GM18502 (cell line): ENCODE measurements around the gene SAT2.
"Not testable (repeated sequence)": the region's sequence is repeated elsewhere in the genome, so short reads cannot be mapped to it uniquely, and the experiment has no call there.

Experiments used
- ATAC-seq: cut with Tn5 transposase; IDR thresholded peaks from one replicate; pipeline ENCODE4 v1.9.1; 2021; ENCODE audit warnings: mild to moderate bottlenecking; ENCODE audit not compliant: unreplicated experiment, poor library complexity

SAT2 gene

GRCh38 chr17:7636163-7636562 lies 8.5 kb upstream of the SAT2 start:
- no peak for ATAC-seq

DNA sequence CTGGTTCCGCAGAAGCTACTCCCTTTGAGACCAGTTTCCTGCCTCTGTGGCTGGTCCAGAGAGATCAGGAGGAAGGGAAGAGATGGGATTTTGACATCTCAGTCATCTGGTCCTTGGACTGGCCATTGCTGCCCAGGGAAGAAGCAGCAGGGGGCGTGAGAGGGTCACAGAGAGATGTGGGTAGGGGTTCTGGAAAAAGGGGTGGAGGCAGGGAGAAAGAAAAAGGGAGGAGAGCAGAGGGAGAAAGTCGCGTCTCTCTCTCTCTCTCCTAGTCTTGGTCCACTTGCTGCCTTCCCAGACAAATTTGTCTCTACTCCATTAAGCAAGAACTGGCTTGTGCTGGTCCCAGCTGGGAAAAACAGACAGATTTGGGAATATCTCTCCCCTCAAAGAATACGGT lies 6.8 kb upstream of the SAT2 start:
- ATAC-seq, result no peak

GRCh38 chr17:7633093-7633492 lies 5.5 kb upstream of the SAT2 start:
- no peak for ATAC-seq

- ATAC-seq, result no peak
These were observed 4.9 kb upstream of the SAT2 start for GRCh38 chr17:7632492-7632894.

DNA sequence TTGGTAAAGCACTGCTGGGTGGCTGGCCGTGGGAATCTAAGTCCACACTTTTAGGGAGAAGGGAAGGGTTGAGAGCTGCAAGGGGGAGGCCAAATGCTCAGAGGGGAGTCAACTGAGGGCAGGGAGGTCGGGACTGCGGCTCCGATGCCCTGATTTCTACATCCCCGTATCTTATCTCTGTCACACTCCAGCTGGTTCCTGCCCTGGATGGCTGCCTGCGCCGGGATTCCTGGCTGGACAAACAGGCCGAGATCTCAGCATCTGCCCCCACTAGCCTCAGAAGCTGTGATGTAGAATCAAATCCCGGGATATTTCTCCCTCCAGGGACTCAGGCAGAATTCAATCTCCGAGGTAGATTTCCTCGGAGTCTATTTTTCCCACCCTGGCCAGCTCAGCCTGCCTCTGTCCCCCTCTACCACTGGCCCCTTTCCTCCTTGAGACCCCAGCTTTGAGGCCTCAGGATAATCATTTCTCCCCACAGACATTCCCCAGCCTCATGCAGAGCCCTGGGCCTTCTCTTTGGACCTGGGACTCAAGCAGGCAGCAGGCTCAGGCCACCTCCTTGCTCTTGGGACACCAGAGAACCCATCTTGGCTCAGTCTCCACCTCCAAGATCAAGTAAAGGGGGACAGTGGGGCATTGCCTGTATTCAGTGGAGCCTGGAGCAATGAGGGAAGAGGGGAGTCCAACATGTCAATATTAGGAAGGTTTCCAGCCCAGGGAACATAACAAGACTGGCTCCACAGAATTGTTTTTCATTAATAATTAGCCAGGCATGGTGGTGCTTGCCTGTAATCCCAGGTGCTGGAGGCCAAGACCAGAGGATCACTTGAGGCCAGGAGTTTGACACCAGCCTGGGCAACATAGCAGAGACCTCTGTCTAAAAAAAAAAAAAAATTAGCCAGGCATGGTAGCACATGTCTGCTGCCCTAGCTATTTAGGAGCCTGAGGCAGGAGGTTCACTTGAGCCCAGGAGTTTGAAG lies 4.1 kb upstream of the SAT2 start:
- ATAC-seq, result no peak

GRCh38 chr17:7629939-7630571 lies 2.4 kb upstream of the SAT2 start, which contains the start of gene SHBG:
Gene SHBG, plus strand, starts transcription at chr17:7630135. Its CDS starts 38 bp downstream, at chr17:7630173.
- no peak for ATAC-seq

GRCh38 chr17:7626956-7627249 lies 718 bp downstream of the SAT2 start:
- ATAC-seq, result no peak

GRCh38 chr17:7626307-7626706 lies 1.3 kb downstream of the SAT2 start:
- no peak for ATAC-seq

- ATAC-seq, result not testable (repeated sequence)
These were observed 1.9 kb downstream of the SAT2 start for GRCh38 chr17:7625749-7626148.

GRCh38 chr17:7623661-7624060 lies 4.0 kb downstream of the SAT2 start:
- no peak for ATAC-seq

GRCh38 chr17:7620835-7621234 lies 6.8 kb downstream of the SAT2 start:
- no peak for ATAC-seq

- no peak for ATAC-seq
These were observed 9.0 kb downstream of the SAT2 start for GRCh38 chr17:7618608-7619007.

DNA sequence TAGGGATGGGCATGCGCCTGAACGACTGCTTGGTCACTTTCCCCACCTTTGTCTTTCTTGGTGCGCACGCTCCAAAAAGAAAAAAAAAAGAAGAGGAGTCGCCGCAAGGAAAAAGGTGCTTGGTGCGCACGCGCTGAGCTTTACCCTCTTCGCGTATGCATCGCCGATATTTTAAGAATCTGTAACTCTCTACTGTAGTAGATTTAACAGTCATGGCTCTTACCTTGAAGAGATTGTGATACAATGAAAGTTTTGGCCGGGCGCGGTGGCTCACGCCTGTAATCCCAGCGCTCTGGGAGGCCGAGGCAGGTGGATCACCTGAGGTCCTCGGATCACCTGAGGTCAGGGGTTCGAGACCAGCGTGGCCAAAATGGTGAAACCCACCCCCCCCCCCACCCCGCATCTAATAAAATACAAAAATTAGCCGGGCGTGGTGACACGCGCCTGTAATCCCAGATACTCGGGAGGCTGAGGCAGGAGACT lies 12.3 kb downstream of the SAT2 start:
- ATAC-seq, result no peak

DNA sequence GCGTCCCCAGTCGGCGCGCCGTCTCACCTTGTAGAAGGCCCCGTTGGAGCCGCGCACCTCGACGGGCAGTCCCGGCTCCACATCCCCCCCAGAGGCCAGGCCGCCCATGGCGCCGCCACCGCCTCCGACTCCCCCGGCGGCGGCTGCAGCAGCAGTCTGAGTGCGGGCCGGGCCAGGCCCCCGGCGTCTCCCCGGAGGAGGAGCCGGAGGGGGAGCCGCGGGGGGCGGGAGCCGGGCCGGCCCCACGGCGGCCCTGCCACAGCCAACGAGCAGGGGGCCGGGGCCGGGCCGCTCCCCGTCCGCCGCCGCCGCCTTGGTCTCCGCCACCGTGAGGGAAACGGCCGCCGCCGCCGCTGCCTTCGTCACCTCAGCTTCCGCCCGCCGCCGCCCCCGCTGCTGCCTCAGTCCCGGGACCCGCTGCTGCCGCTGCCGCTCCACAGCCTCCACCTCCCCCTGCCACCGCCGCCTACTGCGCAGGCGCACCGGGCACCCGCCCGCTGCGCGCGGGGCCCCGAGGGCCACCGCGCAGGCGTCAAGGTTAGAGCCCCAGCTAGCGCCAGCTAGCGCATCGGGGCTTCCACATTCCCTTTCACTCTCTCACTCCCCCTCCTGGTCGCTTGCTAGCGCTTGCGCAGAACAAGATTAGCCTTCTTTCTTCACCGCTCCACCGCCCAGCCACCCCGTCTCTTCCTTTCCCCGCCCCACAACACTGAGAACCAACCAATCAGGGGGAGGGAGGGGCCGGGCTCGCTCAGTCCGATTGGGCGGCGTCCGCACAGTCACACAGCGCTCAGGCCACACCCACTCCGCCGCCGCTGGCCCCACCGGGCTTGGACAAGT lies 13.0 kb downstream of the SAT2 start, which contains the start of gene FXR2:
Gene FXR2, minus strand, starts transcription at position 473 of the 840 bp plus-strand sequence. Its CDS starts 365 bp downstream, at position 108.
- ATAC-seq, result peak; percentile 89

- ATAC-seq, result no peak
These were observed 13.7 kb downstream of the SAT2 start for GRCh38 chr17:7613769-7614424.

GRCh38 chr17:7612294-7612640 lies 15.4 kb downstream of the SAT2 start:
- no peak for ATAC-seq

DNA sequence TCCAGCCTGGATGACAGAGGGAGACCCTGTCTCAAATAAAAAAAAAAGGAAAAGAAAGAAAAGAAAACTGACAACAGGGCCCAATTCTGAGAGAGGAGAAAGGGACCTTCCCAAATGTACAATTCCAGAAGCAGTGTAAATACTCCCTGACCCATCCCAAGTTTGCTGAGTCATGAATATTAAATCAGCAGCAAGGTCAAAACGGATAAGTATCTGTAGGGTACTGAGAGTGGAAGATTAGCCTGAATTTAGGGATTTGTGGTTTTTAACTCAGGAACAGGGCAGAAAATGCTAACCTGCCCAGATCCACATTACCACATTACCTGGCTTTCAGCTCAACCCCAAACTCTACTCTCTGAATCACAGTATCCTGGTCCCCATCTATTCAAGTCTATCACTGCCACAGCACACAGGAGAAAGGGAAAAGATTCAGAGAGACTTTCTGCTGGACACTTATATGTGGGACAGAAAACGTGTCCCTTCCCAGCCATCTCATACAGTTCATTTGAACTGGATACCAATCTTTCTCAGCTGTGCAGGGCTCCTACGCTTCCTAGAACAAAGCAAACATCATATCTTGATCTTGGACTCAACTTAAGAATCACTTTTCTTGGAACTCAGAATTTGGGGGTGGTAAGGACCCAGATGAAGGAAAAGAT lies 15.9 kb downstream of the SAT2 start:
- no peak for ATAC-seq

DNA sequence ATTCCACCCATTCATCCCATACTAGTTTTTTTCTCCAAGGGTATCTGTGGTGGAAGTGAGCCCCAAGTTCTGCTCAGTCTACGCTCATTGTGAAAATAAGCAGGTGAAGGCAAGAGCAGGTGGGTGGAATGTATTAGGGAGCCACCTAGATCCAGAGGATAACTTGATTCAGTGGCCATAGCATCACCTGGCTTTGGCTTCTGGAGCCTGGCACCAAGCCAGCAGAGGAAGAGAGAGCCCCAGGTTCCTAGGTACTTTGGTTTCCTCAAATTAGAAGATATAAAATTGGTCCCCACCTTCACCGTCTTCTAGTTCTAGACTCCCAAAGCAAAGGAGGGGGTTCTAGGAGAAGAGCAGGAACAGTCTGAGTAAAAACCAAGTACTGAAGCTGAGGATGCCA lies 17.0 kb downstream of the SAT2 start:
- ATAC-seq, result no peak

DNA sequence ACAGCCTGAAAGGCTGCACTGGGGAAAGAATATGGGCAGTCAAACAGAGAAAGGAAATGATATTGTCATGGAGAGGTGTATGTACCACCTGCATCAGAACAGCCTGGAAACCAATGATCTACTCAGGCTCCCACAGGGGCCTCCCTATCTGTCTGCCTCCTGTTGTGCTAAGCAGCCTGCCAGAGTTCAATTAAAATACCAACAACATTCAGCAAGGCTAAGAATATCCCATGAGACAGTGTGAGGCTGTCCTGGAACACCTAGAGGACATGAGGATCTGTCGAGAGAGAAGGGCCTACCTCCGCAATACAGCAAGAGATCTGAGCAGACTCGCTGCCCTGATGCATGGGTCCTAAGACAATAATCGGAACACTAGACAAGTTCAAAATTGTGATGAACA lies 21.3 kb downstream of the SAT2 start:
- no peak for ATAC-seq

GRCh38 chr17:7597561-7597960 lies 30.1 kb downstream of the SAT2 start:
- ATAC-seq, result not testable (repeated sequence)
